SKM-1 treated with dmso at 0.1 percent for 144 hours (cell line): ENCODE measurements around the gene AMIGO1.
"Not testable (repeated sequence)": the region's sequence is repeated elsewhere in the genome, so short reads cannot be mapped to it uniquely, and the experiment has no call there.

ENCODE experiments used
- DNase-seq: peaks from one replicate; lab custom pipeline; 2025; ENCODE audit not compliant: unreplicated experiment; lab: John Stamatoyannopoulos, UW

The AMIGO1 gene

DNA sequence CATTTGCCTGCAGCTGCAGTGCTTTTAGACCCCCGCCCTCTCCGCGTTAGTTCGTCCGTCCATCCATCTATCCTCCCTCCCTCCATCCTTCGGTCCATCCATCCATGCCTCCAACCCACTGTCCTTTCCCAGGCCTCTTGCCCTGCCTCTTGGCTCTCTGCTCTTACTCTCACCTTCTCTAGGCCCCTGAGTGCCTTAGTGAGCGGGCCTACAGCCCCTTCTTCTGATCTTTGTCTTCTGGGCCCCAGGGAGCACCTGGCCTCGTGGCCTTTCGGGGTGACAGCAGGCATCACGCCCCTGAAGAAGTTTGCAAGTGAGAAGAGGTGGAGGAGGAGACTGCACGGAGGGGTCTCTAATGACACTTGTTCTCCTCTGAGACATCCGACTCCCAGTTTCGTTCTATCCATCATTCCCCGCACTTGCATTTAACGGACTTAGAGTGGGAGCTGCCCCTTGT is 25.0 kb downstream of the AMIGO1 start:
- DNase-seq = no peak

GRCh38 chr1:109483672-109484518 is 25.6 kb downstream of the AMIGO1 start, which contains the start of gene ATXN7L2:
Gene ATXN7L2, plus strand, starts transcription at chr1:109483905. Its CDS starts 49 bp downstream, at chr1:109483954.
- DNase-seq = peak; percentile 87

DNA sequence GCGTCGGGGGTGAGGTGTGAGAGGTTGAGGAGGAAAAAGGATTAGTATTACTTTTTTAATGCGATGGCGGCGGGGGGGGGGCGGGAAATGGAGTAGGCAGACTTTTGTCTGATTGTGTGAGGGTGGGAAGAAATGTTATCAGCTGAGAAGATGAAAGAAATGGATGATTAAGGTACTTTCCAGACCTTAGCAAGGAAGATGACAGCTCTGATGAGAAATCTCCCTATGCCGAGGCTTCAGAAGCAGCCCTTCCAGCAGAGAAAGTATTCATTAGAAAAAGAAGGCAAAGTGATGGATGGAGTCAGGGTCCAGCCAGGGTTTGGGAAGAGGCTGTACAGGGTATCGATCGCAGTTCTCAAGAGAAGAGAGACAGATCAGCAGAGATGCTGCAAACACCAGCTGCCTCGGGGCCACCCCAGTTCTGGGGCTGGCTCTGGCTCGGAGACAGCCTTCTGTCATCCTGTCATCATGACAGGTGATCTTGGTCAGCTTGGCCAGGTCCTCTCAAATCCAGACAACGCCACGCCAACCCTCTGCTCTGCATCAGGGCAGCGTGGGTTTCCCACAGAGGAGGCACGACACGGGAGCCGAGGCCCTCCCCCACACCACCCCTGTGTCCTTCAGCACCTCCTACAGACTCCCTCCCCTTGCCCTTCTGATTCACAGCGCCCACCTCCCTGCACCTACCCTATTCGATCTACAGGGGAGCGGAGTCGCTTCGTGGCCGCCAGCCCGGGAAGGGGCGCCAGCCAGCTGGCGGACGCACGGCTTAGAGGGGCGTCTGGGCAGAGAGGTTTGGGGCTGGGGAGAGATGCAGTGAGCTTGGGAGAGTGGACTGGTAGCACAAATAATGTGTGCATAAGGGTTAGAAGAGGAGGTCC is 26.5 kb downstream of the AMIGO1 start:
- DNase-seq = no peak

DNA sequence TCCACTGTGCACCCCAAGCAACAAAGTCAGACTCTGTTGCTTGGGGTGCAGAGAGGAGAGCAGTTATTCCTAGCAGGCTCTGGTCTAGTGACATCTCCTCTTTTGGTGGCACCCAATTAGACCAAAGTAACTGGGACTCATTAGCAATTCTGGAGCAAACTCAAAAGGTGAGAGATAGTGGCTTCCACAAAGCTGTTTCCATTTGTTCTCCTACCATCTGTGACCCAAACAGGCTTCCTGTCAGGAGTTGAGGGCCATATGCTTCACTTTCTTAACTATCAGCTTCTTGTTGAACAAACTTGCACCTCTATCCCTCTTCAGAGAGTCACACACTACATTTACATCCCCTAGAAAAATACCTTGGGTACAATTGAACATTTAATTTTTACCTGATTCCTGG is 27.3 kb downstream of the AMIGO1 start:
- no peak for DNase-seq

- no peak for DNase-seq
These were observed 27.9 kb downstream of the AMIGO1 start for GRCh38 chr1:109481646-109482045.

- DNase-seq = no peak
These were observed 29.6 kb downstream of the AMIGO1 start for GRCh38 chr1:109479901-109480300.

GRCh38 chr1:109479311-109479710 is 30.2 kb downstream of the AMIGO1 start:
- no peak for DNase-seq

GRCh38 chr1:109478806-109479205 is 30.7 kb downstream of the AMIGO1 start:
- DNase-seq = no peak

- no peak for DNase-seq
These were observed 31.7 kb downstream of the AMIGO1 start for GRCh38 chr1:109477821-109478220.

DNA sequence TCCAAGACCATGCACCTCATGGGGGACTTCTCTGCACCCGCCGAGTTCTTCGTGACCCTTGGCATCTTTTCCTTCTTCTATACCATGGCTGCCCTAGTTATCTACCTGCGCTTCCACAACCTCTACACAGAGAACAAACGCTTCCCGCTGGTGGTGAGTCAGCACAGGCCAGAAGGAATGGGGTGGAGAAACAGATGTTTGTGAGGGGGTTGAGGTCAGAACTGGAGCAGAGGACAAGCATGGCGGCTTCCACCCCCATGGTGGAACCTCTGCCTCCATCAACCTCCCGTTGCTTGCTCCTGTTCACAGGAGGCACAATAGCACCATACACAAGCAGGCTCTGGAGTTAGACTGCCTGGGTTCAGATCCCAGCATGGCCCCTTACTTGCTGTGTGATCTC is 32.7 kb downstream of the AMIGO1 start:
- DNase-seq = no peak

DNA sequence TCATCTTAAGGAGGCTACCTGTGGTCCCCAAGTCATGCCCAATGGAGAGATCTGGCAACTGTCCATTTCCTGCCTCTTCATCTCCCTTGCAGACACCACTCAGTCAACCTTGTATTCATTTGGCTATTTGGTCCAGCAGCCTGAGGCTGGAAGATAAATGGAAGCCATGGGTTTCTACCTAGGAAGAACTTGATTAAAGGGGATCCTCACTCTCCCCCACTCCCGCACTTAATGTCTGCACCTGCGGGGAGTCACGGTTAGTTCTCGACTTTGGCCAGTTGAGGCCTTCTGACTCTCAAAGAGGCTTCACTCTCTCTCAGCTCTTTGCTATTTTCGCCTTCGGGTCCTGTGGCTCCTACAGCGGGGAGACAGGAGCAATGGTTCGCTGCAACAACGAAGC is 34.3 kb downstream of the AMIGO1 start:
- no peak for DNase-seq

DNA sequence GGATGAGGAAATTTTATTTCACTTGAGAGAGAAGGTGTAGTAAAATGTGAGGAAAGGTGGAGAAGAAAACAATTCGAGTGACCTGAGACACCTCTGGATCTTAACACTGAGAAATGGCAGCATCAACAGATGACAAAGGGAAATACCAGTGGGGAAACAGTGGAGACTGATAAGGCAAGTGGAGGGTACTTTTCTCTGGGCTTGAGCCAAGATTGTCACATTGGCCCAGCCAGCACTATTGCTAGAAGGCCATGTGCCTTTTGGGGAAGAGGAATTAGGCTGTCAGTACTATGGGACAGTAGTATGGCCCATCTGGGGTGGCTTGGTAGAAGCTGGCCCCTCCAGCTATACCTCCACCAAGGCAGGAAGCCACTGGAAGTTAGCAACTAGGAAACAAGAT is 34.8 kb downstream of the AMIGO1 start:
- DNase-seq = no peak

DNA sequence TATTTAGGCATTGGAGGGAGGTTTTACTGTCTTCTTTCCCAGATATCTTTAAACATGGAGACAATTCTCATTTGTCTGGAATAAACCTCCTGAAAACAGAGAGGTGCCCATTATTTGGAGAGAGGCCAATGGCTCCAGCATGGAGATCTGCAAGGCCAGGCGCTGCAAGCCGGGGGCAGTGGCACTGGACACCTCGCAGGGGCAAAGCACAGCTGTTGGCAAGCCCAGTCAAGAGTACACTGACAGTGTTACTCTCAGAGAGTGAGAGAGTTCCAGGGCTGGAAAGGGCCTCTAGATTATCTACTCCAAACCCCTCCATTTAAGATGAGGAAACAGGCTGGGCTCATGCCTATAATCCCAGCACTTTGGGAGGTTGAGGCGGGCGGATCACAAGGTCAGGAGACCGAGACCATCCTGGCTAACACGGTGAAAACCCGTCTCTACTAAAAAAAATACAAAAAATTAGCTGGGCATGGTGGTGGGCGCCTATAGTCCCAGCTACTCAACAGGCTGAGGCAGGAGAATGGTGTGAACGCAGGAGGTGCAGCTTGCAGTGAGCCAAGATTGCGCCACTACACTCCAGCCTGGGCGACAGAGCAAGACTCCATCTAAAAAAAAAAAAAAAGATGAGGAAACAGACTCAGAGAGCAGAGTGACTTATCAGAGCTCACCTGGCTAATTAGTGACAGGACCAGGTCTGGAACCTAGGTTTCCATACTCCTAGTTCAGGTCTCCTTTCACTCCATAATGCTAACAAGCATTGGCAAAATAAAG is 36.1 kb downstream of the AMIGO1 start:
- not testable (repeated sequence) for DNase-seq

DNA sequence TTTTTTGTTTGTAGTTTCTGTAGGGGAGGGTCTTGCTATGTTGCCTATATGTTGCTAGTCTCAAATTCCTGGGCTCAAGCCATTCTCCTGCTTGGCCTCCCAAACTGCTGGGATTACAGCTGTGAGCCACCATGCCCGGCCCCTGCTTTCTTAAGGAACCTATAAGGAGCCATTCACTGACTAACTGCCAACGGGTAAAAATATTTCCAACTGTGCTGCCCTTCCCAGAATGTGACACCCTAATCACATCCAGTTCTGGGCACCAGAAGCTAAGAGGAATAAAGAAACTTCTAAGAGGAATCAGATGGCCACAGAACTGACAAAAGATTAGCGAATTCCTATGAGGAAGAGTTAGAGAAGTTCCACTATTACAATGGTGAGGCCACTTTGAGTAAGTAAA is 36.7 kb downstream of the AMIGO1 start:
- no peak for DNase-seq

DNA sequence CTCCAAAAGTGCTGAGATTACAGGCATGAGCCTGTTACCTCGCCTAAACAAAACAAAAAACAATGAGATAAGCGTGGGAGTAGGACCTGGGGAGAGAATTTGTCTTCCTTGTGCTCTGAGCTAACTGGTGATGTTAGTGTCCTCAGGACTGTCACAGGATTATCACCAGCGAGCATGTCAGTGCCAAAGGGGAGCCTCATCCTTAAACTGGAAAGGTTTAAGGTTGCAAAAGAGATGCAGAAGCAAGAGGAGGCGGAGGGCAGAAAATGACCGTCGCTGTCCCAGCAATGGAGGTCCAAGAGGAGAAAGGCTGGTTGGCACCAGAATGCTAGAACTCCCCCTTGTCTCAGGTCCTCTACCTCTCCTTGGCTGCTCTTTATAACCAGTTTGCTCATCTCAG is 39.3 kb downstream of the AMIGO1 start:
- no peak for DNase-seq

- DNase-seq = no peak
These were observed 40.6 kb downstream of the AMIGO1 start for GRCh38 chr1:109468903-109469302.

DNA sequence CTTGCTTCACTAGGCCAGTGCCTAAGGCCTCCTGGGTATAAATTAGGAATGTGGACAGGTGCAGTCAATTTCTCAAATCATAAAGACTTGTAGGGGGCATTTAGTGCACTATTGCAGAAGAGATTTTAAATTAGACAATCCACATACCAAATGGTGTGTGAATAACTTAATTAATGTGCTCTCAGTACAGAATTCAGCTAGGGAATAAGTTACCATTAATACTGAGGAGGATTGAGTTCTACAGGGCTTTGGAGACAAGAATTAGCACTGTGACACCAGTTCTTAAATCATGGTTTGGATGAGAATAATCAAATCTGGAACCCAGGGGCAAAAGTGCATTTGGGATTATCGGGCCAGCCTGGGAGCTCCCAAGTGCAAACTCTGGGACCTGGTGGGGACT is 41.5 kb downstream of the AMIGO1 start:
- no peak for DNase-seq

DNA sequence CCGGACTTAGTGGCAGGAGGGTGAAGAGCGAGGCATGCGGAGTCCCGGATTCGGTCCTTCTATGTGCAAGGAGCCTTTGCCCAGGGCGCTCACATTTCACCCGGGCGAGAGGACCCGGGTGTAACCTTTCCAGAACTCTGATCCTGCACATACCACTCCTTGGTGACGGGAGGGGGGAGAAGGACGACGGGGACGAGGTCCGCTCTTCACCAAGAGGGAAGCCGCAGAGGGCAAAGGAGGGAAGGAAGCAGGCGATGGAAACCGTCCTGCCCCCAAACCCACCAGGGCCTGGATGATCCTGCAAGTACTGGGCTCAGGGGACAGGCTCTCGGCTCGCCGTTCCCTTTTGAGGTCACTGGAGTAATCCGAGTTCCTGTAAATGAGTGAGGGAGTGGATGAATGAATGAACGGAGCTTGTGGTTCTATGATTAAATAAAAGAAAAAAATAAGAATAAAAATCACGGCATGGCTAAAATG is 42.2 kb downstream of the AMIGO1 start:
- no peak for DNase-seq

GRCh38 chr1:109466452-109467300 is 42.9 kb downstream of the AMIGO1 start, which contains the start of gene SYPL2:
Gene SYPL2, plus strand, starts transcription at chr1:109466546. Its CDS starts 298 bp downstream, at chr1:109466844.
- DNase-seq = no peak

DNA sequence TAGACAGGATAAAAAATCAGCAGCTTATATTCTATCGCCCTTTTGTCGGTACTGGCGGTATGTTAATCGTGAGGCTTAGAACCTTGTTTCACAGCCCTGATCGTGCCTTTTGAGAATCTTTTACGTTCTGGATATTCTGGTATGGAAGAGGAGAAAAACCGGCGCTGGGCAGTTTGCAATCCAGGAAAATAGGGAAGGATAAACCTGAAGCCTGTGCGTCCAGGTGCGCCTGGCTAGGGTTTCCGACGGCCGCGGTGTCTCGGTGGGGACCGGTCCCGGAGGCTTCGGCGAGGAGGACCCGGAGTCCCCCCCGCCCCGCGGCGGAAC is 43.4 kb downstream of the AMIGO1 start:
- DNase-seq = no peak
